GM12892 (cell line): Measurements from ENCODE around the gene GNG2.

ENCODE experiments used
- POLR2A ChIP-seq: IDR thresholded peaks from 2 replicates; pipeline ENCODE4 v1.6.1; 2011; ENCODE audit warnings: low read depth, low read length, control low read depth
- POLR2AphosphoS5 ChIP-seq: IDR thresholded peaks from 2 replicates; pipeline ENCODE4 v1.6.1; 2011; ENCODE audit warnings: low read depth, low read length, control low read depth

- TF ChIP-seq POLR2A = no peak
- TF ChIP-seq POLR2AphosphoS5 = no peak
These were observed 1.3 kb upstream of the GNG2 start for GRCh38 chr14:51859131-51859530.
